ENCODE data around the gene ELF4.
"Not testable (repeated sequence)": the region's sequence is repeated elsewhere in the genome, so short reads cannot be mapped to it uniquely, and the experiment has no call there.

ELF4 gene

GRCh38 chrX:130115119-130115885, 5.0 kb upstream of the ELF4 start:
- in situ Hi-C loops (cut with MboI; ENCODE audit: low sequenced_read_pairs), result not testable (repeated sequence)

- in situ Hi-C loops (cut with MboI; ENCODE audit: low sequenced_read_pairs), result no loop called here
These were observed 3.9 kb upstream of the ELF4 start for GRCh38 chrX:130114141-130114588.

- in situ Hi-C loops (cut with MboI; ENCODE audit: low sequenced_read_pairs), result no loop called here
These were observed 1.2 kb upstream of the ELF4 start for GRCh38 chrX:130111220-130112154.

- in situ Hi-C loops (cut with MboI; ENCODE audit: low sequenced_read_pairs), result no loop called here
These were observed 593 bp downstream of the ELF4 start for GRCh38 chrX:130109429-130110378.

- in situ Hi-C loops (cut with MboI; ENCODE audit: low sequenced_read_pairs), result no loop called here
These were observed 1.5 kb downstream of the ELF4 start for GRCh38 chrX:130108647-130109428.

GRCh38 chrX:130106071-130106470, 4.2 kb downstream of the ELF4 start:
- in situ Hi-C loops (cut with MboI; ENCODE audit: low sequenced_read_pairs), result no loop called here

- in situ Hi-C loops (cut with MboI; ENCODE audit: low sequenced_read_pairs), result no loop called here
These were observed 5.1 kb downstream of the ELF4 start for GRCh38 chrX:130105244-130105643.

- in situ Hi-C loops (cut with MboI; ENCODE audit: low sequenced_read_pairs), result no loop called here
These were observed 6.7 kb downstream of the ELF4 start for GRCh38 chrX:130103605-130104004.

GRCh38 chrX:130100180-130100579, 10.1 kb downstream of the ELF4 start:
- in situ Hi-C loops (cut with MboI; ENCODE audit: low sequenced_read_pairs), result no loop called here

GRCh38 chrX:130098210-130098552, 12.1 kb downstream of the ELF4 start:
- in situ Hi-C loops (cut with MboI; ENCODE audit: low sequenced_read_pairs), result no loop called here

- in situ Hi-C loops (cut with MboI; ENCODE audit: low sequenced_read_pairs), result no loop called here
These were observed 12.6 kb downstream of the ELF4 start for GRCh38 chrX:130097507-130098209.

GRCh38 chrX:130095249-130096030, 14.9 kb downstream of the ELF4 start:
- in situ Hi-C loops (cut with MboI; ENCODE audit: low sequenced_read_pairs), result no loop called here

GRCh38 chrX:130094696-130095095, 15.6 kb downstream of the ELF4 start:
- in situ Hi-C loops (cut with MboI; ENCODE audit: low sequenced_read_pairs), result no loop called here

- in situ Hi-C loops (cut with MboI; ENCODE audit: low sequenced_read_pairs), result no loop called here
These were observed 17.0 kb downstream of the ELF4 start for GRCh38 chrX:130093271-130093670.

GRCh38 chrX:130091980-130092522, 18.2 kb downstream of the ELF4 start:
- in situ Hi-C loops (cut with MboI; ENCODE audit: low sequenced_read_pairs), result no loop called here

GRCh38 chrX:130090364-130090763, 19.9 kb downstream of the ELF4 start:
- in situ Hi-C loops (cut with MboI; ENCODE audit: low sequenced_read_pairs), result no loop called here

GRCh38 chrX:130086447-130087206, 23.7 kb downstream of the ELF4 start:
- in situ Hi-C loops (cut with MboI; ENCODE audit: low sequenced_read_pairs), result no loop called here

All from HL-60/S4 treated with phorbol 12-myristate 13-acetate at 8.2 ng/mL for 4 days and 3 days (cell line).